ENCODE measurements around the gene DLGAP1. TPM values are rescaled to one million over a fixed set of nuclear protein-coding genes. Genes with fewer than 3 reads are reported as not detected.
A peak's percentile ranks its signal among the peaks of the same experiment; 100 is the strongest.

The DLGAP1 gene
- total and polyA plus RNA-seq, 10 of the 15 experiments (the other 5 are each of a cell fraction or from before 2014, with no cell fraction given), result 0.23 to 27.6 (median 1.9) TPM

DNA sequence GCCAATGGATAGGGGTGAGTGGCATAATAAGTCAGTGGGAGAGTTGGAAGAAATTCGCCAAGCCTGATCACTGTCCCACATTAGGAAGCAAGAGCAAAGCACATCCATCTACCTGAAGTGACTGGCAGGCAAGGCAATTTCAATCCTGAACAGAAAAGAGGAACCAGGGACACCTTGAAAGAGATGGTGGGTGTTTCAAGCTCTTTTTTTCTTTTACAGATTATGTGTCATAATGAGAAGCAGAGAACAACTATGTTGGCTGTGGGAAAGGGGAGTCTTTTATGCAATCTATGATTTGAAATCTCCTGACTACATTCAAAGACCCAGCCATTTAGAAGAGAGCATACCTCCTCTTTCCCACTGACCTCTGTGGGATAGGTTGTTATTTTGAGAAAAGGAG, 941.6 kb downstream of the DLGAP1 start (continued):
- TF ChIP-seq SIX5 (IDR thresholded peaks at IDR 0.05; ENCODE audit: low read depth, low read length, severe bottlenecking), result no peak
- TF ChIP-seq, protein P1, sequence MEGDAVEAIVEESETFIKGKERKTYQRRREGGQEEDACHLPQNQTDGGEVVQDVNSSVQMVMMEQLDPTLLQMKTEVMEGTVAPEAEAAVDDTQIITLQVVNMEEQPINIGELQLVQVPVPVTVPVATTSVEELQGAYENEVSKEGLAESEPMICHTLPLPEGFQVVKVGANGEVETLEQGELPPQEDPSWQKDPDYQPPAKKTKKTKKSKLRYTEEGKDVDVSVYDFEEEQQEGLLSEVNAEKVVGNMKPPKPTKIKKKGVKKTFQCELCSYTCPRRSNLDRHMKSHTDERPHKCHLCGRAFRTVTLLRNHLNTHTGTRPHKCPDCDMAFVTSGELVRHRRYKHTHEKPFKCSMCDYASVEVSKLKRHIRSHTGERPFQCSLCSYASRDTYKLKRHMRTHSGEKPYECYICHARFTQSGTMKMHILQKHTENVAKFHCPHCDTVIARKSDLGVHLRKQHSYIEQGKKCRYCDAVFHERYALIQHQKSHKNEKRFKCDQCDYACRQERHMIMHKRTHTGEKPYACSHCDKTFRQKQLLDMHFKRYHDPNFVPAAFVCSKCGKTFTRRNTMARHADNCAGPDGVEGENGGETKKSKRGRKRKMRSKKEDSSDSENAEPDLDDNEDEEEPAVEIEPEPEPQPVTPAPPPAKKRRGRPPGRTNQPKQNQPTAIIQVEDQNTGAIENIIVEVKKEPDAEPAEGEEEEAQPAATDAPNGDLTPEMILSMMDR (IDR thresholded peaks at IDR 0.05 in 2 of 3, conservative IDR thresholded peaks at IDR 0.05 in 1 of 3; ENCODE audit: control insufficient read depth in 2 of 3, extremely low read depth in 1 of 3, insufficient read depth in 1 of 3, low read depth in 3 of 3, low read length in 3 of 3), result no peak
- TF ChIP-seq POLR2A (IDR thresholded peaks at IDR 0.05; ENCODE audit: low read depth, low read length), result no peak
- no peak for TF ChIP-seq RB1 (IDR thresholded peaks at IDR 0.05; ENCODE audit: borderline replicate concordance)
- no peak for TF ChIP-seq CEBPB (IDR thresholded peaks at IDR 0.05; ENCODE audit: borderline replicate concordance in 1 of 2, low read depth in 2 of 2, low read length in 2 of 2)
- no peak for TF ChIP-seq TAF1 (IDR thresholded peaks at IDR 0.05; ENCODE audit: borderline replicate concordance, low read depth, low read length)
- TF ChIP-seq, protein P2, sequence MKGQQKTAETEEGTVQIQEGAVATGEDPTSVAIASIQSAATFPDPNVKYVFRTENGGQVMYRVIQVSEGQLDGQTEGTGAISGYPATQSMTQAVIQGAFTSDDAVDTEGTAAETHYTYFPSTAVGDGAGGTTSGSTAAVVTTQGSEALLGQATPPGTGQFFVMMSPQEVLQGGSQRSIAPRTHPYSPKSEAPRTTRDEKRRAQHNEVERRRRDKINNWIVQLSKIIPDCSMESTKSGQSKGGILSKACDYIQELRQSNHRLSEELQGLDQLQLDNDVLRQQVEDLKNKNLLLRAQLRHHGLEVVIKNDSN (IDR thresholded peaks at IDR 0.05; ENCODE audit: borderline replicate concordance, extremely low read length, insufficient read depth, low read depth, low read length), result no peak
- no peak for TF ChIP-seq NFXL1 (IDR thresholded peaks at IDR 0.05; ENCODE audit: borderline replicate concordance)
- no peak for TF ChIP-seq CEBPZ (IDR thresholded peaks at IDR 0.05; ENCODE audit: low read depth, low read length)
- TF ChIP-seq SMAD5 (IDR thresholded peaks at IDR 0.05; ENCODE audit: low read depth), result no peak
- no peak for TF ChIP-seq RAD21 (IDR thresholded peaks at IDR 0.05; ENCODE audit: insufficient read depth, low read depth, low read length)
- TF ChIP-seq CHD4 (IDR thresholded peaks at IDR 0.05), result no peak
- TF ChIP-seq PRDM15 (CRISPR knock-in tag; IDR thresholded peaks at IDR 0.05), result no peak
- no peak for TF ChIP-seq BRCA1 (IDR thresholded peaks at IDR 0.05; ENCODE audit: low read depth, low read length)
- TF ChIP-seq CREM (IDR thresholded peaks at IDR 0.05; ENCODE audit: low read depth), result no peak
- TF ChIP-seq HDAC6 (IDR thresholded peaks at IDR 0.05; ENCODE audit: unreplicated experiment), result no peak
- TF ChIP-seq HDAC2 (IDR thresholded peaks at IDR 0.05), result no peak
- 0 out of 2 replicates have a peak, but pooled peaks have one; percentile 24 for TF ChIP-seq EED (IDR thresholded peaks at IDR 0.05; ENCODE audit: low read depth)
- TF ChIP-seq JUND (IDR thresholded peaks at IDR 0.05; ENCODE audit: low read depth, low read length), result no peak
- TF ChIP-seq HSF1 (IDR thresholded peaks at IDR 0.05; ENCODE audit: low read depth, low read length), result no peak
